HG03139 (cell line): Measurements from ENCODE around the gene KISS1R.

Experiments used
- ATAC-seq: cut with Tn5 transposase; IDR thresholded peaks from one replicate; pipeline ENCODE4 v1.9.1; 2021; ENCODE audit not compliant: unreplicated experiment

The KISS1R gene

GRCh38 chr19:966485-967088 is 49.5 kb downstream of the KISS1R start:
- ATAC-seq: no peak
